NCI-H446 treated with DMSO at 0.1 percent for 48 hours (cell line): Measurements from ENCODE around the gene FOXR1.
"Not testable (repeated sequence)": the region's sequence is repeated elsewhere in the genome, so short reads cannot be mapped to it uniquely, and the experiment has no call there.

Experiments
- DNase-seq: peaks from one replicate; lab custom pipeline; 2025; lab: John Stamatoyannopoulos, UW

Gene FOXR1

DNA sequence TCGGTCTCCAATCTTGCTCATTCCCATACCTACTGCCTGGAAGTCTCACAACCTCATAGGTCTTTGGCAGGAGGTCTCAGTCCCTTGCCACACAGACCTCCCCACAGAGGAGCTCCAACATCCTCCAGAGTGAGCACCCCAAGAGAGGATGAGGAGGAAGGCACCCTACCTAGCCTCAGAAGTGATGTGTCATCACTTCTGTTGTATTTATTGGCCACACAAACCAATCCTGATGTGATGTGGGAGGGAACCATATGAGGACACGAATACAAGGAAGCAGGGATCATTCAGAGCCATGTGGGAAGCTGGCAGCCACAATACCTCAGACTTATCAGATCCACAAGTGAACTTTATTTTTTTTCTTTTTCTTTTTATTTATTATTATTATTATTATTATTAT lies 24.5 kb upstream of the FOXR1 start:
- no peak for DNase-seq

GRCh38 chr11:118948000-118948399 lies 23.6 kb upstream of the FOXR1 start:
- no peak for DNase-seq

GRCh38 chr11:118953265-118953664 lies 18.3 kb upstream of the FOXR1 start:
- DNase-seq: no peak

- DNase-seq: not testable (repeated sequence)
Observed at GRCh38 chr11:118953976-118954375, 17.6 kb upstream of the FOXR1 start.

- DNase-seq: no peak
Observed at GRCh38 chr11:118956094-118956846, 15.3 kb upstream of the FOXR1 start, which contains the start of gene UPK2. Gene UPK2 (plus strand): TSS chr11:118956298. CDS start chr11:118956351, 53 bp downstream.

DNA sequence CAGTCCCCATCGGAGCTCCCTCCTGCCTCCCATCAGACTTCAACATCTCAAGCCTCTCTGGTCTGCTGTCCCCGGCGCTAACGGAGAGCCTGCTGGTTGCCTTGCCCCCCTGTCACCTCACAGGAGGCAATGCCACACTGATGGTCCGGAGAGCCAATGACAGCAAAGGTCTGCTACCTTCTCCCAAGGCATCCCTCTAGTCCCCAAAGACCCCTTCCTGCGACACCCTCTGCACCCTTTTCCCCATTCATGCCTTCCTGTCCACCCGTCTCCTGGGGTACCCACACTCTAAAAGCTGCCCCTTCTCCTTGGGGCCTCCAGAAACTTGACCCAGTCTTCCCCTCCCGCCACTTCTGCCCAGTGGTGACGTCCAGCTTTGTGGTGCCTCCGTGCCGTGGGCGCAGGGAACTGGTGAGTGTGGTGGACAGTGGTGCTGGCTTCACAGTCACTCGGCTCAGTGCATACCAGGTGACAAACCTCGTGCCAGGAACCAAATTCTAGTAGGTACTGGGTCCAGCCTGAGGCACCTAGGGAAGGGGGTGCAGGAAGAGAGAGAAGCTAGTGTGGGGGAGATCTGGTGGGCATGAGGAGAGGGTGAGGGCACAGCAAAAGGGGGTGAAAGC lies 14.6 kb upstream of the FOXR1 start:
- no peak for DNase-seq

- no peak for DNase-seq
Observed at GRCh38 chr11:118957549-118957948, 14.0 kb upstream of the FOXR1 start.

GRCh38 chr11:118957968-118958367 lies 13.6 kb upstream of the FOXR1 start:
- no peak for DNase-seq

DNA sequence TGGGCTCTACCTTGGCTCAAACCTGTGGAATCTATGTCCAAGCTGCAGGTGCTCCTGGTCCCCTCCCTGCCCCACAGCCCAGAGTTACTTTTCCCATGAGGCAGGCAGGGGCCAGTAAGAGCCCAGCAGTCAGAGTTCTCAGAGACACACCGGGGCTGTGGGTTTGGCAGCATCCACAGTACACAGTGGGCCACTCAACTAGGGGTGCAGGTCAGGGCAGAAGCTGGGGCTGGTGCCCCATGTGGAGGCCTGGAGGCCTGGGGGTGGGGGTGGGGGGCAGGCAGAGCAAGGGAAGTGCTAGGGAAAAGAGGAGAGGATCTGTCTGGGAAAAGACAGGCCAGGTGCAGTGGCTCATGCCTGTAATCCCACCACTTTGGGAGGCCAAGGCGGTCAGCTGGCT lies 13.0 kb upstream of the FOXR1 start:
- no peak for DNase-seq

DNA sequence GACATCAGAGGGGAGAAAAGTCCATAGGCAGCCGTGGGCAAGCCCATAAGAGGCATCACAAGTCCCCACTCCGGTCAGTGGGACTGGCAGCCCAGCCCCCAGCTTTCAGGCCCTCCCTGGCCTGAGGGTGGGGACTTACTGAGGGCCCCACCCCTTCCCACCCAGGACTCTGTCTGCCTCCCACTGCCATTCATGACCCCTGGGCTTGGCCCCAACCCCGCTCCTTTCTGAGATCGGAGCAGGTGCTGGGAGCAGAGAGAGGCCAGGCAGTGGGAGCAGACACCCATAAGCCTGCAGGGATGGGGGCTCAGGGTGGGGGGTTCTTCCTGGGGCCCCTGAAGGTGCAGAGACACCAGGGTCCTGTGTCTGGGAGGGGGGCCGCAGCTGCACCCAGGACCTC lies 10.4 kb upstream of the FOXR1 start:
- no peak for DNase-seq

DNA sequence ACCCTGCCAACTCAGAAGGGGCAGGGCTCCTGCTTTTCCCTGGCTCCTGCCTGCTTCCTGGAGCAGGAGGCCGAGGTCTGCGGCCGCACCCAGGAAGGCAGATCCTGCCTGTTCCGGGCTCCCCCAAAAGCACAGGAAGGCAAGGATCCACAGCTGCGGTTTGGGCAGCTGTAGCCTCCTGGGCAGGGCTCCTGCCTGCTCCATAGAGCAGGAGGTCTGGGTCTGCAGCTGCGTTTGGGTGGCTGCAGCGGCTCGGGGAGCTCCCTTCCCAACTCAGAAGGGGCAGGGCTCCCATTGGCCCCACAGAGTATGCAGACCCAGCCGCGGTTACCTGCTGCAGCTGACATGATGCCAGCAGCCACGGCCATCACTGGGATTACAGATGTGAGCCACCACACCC lies 10.0 kb upstream of the FOXR1 start:
- no peak for DNase-seq

GRCh38 chr11:118969508-118969907 lies 2.1 kb upstream of the FOXR1 start:
- DNase-seq: not testable (repeated sequence)

- DNase-seq: no peak
Observed at GRCh38 chr11:118973985-118974384, 2.4 kb downstream of the FOXR1 start.

DNA sequence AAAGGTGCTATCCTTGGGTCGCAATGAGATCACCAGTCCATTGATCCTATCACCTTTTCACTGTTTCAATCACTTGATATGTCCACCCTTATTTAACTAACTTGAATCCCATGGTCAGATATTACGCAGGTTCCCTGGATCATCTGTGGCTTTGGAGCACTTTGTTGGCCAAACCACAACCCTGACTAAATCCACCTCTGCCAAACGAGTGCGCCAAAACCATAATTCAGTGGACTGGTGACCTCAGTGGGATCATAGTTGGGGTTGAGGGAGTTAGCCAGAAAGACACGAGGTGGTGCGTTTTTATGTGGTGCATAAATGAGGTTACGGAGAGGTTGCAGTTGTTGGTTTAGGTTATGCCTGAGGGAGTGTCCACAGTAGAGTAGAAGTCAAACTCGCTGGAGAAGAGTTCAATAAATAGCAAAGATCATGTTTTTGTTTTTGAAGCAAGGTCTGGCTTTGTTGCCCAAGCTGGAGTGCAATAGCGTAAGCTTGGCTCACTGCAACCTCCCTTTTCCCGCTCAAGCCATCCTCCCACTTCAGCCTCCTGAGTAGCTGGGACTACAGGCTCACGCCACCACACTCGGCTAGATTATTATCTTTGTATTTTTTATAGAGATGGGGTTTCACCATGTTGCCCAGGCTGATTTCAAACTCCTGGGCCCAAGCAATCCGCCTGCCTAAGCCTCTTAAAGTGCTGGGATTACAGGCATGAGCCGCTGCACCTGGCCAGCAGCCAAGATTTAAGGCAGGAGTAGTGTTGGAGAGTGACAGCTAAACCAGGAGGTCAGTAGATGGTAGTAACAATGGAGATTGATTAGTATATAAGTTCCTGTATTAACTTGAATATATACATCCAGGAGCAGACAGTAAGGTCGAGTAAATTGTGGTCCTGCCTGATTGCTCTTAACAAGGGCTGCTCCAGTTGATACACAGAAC lies 4.5 kb downstream of the FOXR1 start:
- DNase-seq: no peak

DNA sequence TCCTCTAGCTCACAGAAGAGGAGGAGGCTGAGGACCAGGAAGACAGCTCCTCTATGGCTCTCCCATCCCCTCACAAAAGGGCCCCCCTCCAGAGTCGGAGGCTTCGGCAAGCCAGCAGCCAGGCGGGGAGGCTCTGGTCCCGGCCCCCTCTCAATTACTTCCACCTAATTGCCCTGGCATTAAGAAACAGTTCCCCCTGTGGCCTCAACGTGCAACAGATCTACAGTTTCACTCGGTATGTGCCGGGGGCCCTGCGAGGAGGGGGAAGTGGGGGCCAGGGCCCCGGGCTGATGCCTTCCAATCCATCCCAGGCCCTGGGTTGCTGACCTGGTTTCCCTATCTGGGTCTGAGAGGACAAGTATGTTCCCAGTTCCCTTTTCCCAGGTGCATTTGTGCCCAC lies 7.9 kb downstream of the FOXR1 start:
- no peak for DNase-seq

DNA sequence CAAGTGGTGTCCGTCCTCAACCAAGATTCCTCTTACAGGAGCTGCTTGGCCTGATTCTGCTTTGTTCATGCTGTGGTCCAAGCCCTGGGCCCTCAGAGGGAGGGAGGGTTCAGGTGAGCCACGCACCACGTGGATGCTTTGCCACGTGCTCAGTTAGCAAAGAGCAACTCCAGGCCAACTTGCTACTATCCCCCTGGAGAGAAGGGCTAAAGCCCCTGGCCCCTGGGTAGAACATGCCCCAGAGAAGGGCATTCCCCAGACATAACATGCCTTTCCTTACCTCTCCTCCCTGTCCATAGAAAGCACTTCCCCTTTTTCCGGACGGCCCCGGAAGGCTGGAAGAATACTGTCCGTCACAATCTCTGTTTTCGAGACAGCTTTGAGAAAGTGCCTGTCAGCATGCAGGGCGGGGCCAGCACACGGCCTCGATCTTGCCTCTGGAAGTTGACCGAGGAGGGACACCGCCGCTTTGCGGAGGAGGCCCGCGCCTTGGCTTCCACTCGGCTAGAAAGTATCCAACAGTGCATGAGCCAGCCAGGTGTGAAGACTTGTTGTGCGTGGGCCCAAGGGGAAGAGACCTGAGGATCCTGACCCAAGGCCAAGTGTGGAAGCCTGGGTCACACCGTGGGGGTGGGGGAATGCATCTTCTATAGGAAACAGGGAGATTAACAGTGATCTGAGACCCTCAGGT lies 8.8 kb downstream of the FOXR1 start:
- no peak for DNase-seq

GRCh38 chr11:118984337-118984736 lies 12.8 kb downstream of the FOXR1 start:
- DNase-seq: not testable (repeated sequence)

DNA sequence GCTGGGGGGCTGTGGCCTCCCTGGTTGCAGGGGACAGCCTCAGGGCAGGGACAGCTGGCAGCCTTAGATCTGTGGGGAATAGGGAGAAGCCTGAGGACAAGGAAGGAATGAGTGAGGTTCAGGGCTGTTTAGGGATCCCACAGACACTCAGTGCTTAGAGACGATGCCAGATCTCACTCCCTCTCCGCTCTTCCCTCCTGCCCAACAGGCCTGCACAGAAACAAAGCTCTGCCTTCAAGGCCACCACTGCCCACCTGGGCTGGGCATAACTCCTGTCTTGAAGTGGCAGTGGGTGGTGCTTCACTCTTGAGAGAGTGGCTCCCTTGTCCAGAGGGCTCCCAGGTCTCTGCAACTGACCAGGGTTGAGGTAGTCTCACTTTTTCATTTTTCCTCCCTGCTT lies 13.3 kb downstream of the FOXR1 start:
- DNase-seq: no peak

GRCh38 chr11:118988280-118988679 lies 16.7 kb downstream of the FOXR1 start:
- DNase-seq: no peak

DNA sequence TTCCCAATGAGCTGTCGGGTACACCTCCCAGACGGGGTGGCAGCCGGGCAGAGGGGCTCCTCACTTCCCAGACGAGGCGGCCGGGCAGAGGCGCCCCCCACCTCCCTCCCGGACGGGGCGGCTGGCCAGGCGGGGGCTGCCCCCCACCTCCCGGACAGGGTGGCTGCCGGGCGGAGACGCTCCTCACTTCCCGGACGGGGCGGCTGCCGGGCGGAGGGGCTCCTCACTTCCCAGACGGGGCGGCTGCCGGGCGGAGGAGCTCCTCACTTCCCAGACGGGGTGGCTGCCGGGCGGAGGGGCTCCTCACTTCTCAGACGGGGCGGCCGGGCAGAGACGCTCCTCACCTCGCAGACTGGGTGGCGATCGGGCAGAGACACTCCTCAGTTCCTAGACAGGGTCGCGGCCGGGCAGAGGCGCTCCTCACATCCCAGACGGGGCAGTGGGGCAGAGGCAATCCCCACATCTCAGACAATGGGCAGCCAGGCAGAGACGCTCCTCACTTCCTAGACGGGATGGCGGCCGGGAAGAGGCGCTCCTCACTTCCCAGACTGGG lies 20.0 kb downstream of the FOXR1 start:
- not testable (repeated sequence) for DNase-seq

DNA sequence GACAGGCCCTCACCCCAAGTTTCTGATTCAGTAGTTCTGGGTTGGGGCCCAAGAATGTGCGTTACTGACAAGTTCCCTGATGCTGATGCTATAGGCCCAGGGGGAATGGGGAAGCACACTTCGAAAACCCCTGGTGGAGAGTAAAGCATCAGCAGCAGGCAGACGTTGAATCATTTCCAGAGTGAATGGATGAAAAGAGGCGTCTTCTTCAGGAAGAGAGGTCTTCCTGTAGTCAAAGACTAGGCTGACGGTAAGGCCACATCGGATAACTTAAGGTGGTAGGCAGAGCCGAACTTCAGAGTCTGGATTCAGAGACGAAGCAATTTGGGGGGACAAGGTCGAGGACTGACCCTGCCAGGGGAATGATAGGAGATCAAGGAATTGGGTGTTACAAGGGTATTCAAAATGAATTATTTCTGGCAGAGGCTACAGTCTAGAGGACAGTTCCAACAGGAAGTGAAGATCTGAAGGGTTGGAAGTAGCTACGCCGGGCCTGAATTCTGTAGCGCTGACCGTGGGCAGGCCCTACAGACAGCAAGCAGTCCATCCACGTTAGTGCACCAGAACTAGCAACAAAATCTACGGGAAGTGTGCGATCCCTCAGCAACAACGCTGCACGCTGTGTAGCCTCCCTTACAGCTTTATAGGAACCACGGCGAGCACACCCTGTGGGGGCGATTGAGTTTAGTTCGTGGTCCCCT lies 25.5 kb downstream of the FOXR1 start:
- DNase-seq: no peak
